ENCODE data around the gene EEPD1.
"Not testable (repeated sequence)": the region's sequence is repeated elsewhere in the genome, so short reads cannot be mapped to it uniquely, and the experiment has no call there.

Gene EEPD1

GRCh38 chr7:36253699-36254098 lies 100.6 kb downstream of the EEPD1 start:
- no peak for DNase-seq (ENCODE audit: low spot score)
- TF ChIP-seq CTCF (IDR thresholded peaks at IDR 0.05), result no peak
- Histone ChIP-seq H3K4me3 (no peak overlapping the region), H3K27ac (no peak overlapping the region)

GRCh38 chr7:36258510-36259259 lies 105.6 kb downstream of the EEPD1 start:
- not testable (repeated sequence) for DNase-seq (ENCODE audit: low spot score); H3K27ac ChIP-seq
- H3K4me3 ChIP-seq, result peak overlapping the region; percentile 19

- TF ChIP-seq CTCF (IDR thresholded peaks at IDR 0.05), result no peak
- no peak for DNase-seq (ENCODE audit: low spot score)
- H3K27ac ChIP-seq, result no peak overlapping the region
- no peak overlapping the region for H3K4me3 ChIP-seq
Measured at GRCh38 chr7:36260481-36260880, 107.4 kb downstream of the EEPD1 start.

- H3K27ac ChIP-seq, result peak overlapping the region in 1 of 2 donors; percentile 13
- DNase-seq (ENCODE audit: low spot score), result no peak
- TF ChIP-seq CTCF (IDR thresholded peaks at IDR 0.05), result no peak
Measured at GRCh38 chr7:36261019-36261754, 108.1 kb downstream of the EEPD1 start.

DNA sequence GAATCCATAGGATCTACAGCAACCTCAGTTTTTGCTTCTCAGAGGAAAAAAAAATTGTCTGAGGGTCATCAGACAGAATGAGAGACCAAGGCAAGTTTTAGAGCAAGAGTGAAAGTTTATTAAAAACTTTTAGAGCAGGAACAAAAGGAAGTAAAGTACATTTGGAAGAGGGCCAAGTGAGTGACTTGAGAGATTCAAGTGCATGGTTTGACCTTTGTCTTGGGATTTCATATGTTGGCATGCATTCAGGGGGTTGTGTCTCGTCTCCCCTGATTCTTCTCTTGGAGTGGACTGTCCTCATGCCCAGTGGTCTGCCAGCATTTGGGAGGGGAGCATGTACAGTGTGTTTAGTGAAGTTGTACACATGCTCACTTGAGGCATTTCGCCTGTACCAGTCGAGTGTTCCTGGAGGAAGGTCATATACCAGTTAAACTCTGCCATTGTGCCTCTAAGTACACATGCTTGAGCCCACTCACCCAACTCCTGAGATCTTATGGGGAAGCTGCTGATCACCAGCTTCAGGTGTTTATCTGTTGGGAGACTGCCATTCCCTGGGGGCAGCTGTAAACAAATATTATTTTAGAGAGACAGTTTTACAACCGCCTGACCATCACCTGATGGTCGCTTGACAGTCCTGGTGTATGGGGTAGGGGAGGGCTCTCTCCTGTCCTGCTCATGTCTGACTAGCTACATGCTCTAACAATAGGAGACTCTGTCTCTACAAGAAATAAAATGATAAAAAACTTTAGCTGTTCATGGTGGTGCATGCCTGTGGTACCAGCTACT lies 109.4 kb downstream of the EEPD1 start:
- TF ChIP-seq CTCF (IDR thresholded peaks at IDR 0.05), result no peak
- no peak for DNase-seq (ENCODE audit: low spot score)
- H3K4me3 ChIP-seq, result no peak overlapping the region
- no peak overlapping the region for H3K27ac ChIP-seq

More at GRCh38 chr7:36261019-36261754, 108.1 kb downstream of the EEPD1 start:
- no peak overlapping the region for H3K4me3 ChIP-seq

DNA sequence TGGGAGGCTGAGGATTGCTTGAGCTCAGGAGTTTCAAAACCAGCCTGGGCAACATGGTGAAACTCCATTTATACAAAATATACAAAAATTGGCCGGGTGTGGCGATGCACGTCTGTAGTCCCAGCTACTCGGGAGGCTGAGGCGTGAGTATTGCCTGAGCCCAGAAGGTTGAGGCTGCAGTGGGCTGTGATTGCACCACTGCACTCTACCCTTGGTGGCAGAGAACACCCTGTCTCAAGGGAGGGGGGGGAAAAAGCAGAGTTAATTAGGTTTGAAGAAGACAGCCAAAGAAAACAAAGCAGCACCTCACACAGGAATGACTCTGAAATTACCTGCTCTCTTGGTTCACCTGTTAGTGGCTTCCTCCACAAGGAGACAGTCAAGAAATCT lies 110.0 kb downstream of the EEPD1 start:
- no peak for TF ChIP-seq CTCF (IDR thresholded peaks at IDR 0.05)
- H3K4me3 ChIP-seq, result no peak overlapping the region
- no peak for DNase-seq (ENCODE audit: low spot score)
- H3K27ac ChIP-seq, result no peak overlapping the region

DNA sequence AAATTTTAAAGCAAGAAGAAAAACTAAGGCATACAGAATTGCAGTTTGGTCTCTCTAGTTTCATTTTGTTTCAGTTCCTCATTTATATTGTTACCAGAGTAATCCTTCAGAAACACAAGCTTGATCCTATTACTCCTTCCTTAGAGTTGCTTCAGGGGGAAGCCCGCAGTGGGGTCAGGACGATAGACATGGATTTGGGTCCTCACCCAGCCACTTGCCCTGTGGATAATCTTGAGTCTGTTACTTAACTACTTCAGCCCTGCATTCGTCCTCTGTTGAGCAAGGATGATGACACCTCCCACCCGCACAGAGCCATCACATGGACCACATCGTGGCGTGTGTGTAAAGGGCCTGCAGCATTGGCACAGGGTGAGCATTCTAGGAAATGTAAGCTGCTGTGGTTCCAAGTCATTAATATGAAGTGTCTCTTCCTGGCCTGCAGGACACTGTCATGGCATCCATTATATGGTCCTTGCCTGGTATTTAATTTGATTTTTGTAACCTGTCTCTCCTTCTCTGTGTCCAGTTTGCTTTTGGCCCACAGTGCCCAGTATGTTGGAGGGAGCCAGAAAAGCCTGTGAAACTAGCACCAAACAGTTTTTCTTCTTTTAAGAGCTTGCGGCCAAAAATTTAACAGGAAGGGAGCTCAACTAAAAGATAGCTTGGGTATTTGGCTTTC lies 111.2 kb downstream of the EEPD1 start:
- no peak for TF ChIP-seq CTCF (IDR thresholded peaks at IDR 0.05)

More for the DNA sequence above, 111.2 kb downstream of the EEPD1 start:
- Histone ChIP-seq H3K27ac (peak overlapping the region; percentile 64 to 75), H3K4me3 (peak overlapping the region; percentile 39)
- DNase-seq (ENCODE audit: low spot score), result no peak

Data from coronary artery (tissue), 2 donors.